ENCODE results near the gene LRMDA. TPM values are rescaled to one million over a fixed set of nuclear protein-coding genes. Genes with fewer than 3 reads are reported as not detected.

LRMDA gene
- total RNA-seq, 1 donor from 2014 or later: not detected

- DNase-seq (ENCODE audit: low spot score): no peak
- Mint-ChIP-seq H3K4me3 (ENCODE audit: low read depth) (no peak overlapping the region), H3K27ac (no peak overlapping the region), H3K4me1 (ENCODE audit: low read depth) (no peaks in the 10 kb centered on the region), H3K36me3 (ENCODE audit: low read depth) (no peaks in the 10 kb centered on the region), H3K27me3 (ENCODE audit: low read depth) (no peaks in the 10 kb centered on the region), H3K9me3 (no peaks in the 10 kb centered on the region)
- intact Hi-C loops (cut with micrococcal nuclease): no loop called here
These were observed 569.6 kb downstream of the LRMDA start for GRCh38 chr10:76001019-76001418.

- H3K4me1 Mint-ChIP-seq (ENCODE audit: low read depth): no peaks in the 10 kb centered on the region
These were observed 570.0 kb downstream of the LRMDA start for GRCh38 chr10:76001461-76001860.

GRCh38 chr10:76002262-76002854 lies 570.9 kb downstream of the LRMDA start:
- DNase-seq (ENCODE audit: low spot score): no peak
- Mint-ChIP-seq H3K4me1 (ENCODE audit: low read depth) (no peaks in the 10 kb centered on the region), H3K9me3 (no peaks in the 10 kb centered on the region), H3K27ac (no peak overlapping the region), H3K4me3 (ENCODE audit: low read depth) (no peak overlapping the region), H3K27me3 (ENCODE audit: low read depth) (no peaks in the 10 kb centered on the region), H3K36me3 (ENCODE audit: low read depth) (no peaks in the 10 kb centered on the region)
- intact Hi-C loops (cut with micrococcal nuclease): no loop called here

More at GRCh38 chr10:76001461-76001860, 570.0 kb downstream of the LRMDA start:
- Mint-ChIP-seq H3K4me3 (ENCODE audit: low read depth) (no peak overlapping the region), H3K27ac (no peak overlapping the region), H3K27me3 (ENCODE audit: low read depth) (no peaks in the 10 kb centered on the region), H3K36me3 (ENCODE audit: low read depth) (no peaks in the 10 kb centered on the region), H3K9me3 (no peaks in the 10 kb centered on the region)
- intact Hi-C loops (cut with micrococcal nuclease): no loop called here
- no peak for DNase-seq (ENCODE audit: low spot score)

- intact Hi-C loops (cut with micrococcal nuclease): no loop called here
- H3K4me1 Mint-ChIP-seq (ENCODE audit: low read depth): no peaks in the 10 kb centered on the region
- no peaks in the 10 kb centered on the region for H3K27me3 Mint-ChIP-seq (ENCODE audit: low read depth)
- no peaks in the 10 kb centered on the region for H3K36me3 Mint-ChIP-seq (ENCODE audit: low read depth)
- DNase-seq (ENCODE audit: low spot score): no peak
- H3K4me3 Mint-ChIP-seq (ENCODE audit: low read depth): no peak overlapping the region
- H3K27ac Mint-ChIP-seq: no peak overlapping the region
- no peaks in the 10 kb centered on the region for H3K9me3 Mint-ChIP-seq
These were observed 576.3 kb downstream of the LRMDA start for GRCh38 chr10:76007667-76008181.

GRCh38 chr10:76009531-76009930 lies 578.1 kb downstream of the LRMDA start:
- Mint-ChIP-seq H3K4me3 (ENCODE audit: low read depth) (no peak overlapping the region), H3K36me3 (ENCODE audit: low read depth) (no peaks in the 10 kb centered on the region), H3K27me3 (ENCODE audit: low read depth) (no peaks in the 10 kb centered on the region), H3K4me1 (ENCODE audit: low read depth) (no peaks in the 10 kb centered on the region), H3K9me3 (no peaks in the 10 kb centered on the region), H3K27ac (no peak overlapping the region)
- intact Hi-C loops (cut with micrococcal nuclease): no loop called here
- no peak for DNase-seq (ENCODE audit: low spot score)

- Mint-ChIP-seq H3K9me3 (no peaks in the 10 kb centered on the region), H3K4me3 (ENCODE audit: low read depth) (no peak overlapping the region), H3K36me3 (ENCODE audit: low read depth) (no peaks in the 10 kb centered on the region), H3K4me1 (ENCODE audit: low read depth) (no peaks in the 10 kb centered on the region), H3K27me3 (ENCODE audit: low read depth) (no peaks in the 10 kb centered on the region), H3K27ac (peak overlapping the region; percentile 9)
- no peak for DNase-seq (ENCODE audit: low spot score)
- intact Hi-C loops (cut with micrococcal nuclease): no loop called here
These were observed 579.3 kb downstream of the LRMDA start for GRCh38 chr10:76010703-76011102.

- Mint-ChIP-seq H3K27me3 (ENCODE audit: low read depth) (no peaks in the 10 kb centered on the region), H3K4me1 (ENCODE audit: low read depth) (no peaks in the 10 kb centered on the region), H3K4me3 (ENCODE audit: low read depth) (no peak overlapping the region), H3K9me3 (no peaks in the 10 kb centered on the region), H3K27ac (no peak overlapping the region), H3K36me3 (ENCODE audit: low read depth) (no peaks in the 10 kb centered on the region)
- intact Hi-C loops (cut with micrococcal nuclease): no loop called here
- DNase-seq (ENCODE audit: low spot score): no peak
These were observed 581.4 kb downstream of the LRMDA start for GRCh38 chr10:76012716-76013327.

GRCh38 chr10:76015245-76015644 lies 583.8 kb downstream of the LRMDA start:
- no peaks in the 10 kb centered on the region for H3K9me3 Mint-ChIP-seq
- intact Hi-C loops (cut with micrococcal nuclease): no loop called here

GRCh38 chr10:76017026-76017732 lies 585.8 kb downstream of the LRMDA start:
- H3K36me3 Mint-ChIP-seq (ENCODE audit: low read depth): no peaks in the 10 kb centered on the region
- no peaks in the 10 kb centered on the region for H3K27me3 Mint-ChIP-seq (ENCODE audit: low read depth)
- no peaks in the 10 kb centered on the region for H3K4me1 Mint-ChIP-seq (ENCODE audit: low read depth)
- DNase-seq (ENCODE audit: low spot score): no peak
- H3K4me3 Mint-ChIP-seq (ENCODE audit: low read depth): no peak overlapping the region
- H3K9me3 Mint-ChIP-seq: no peaks in the 10 kb centered on the region
- no peak overlapping the region for H3K27ac Mint-ChIP-seq
- intact Hi-C loops (cut with micrococcal nuclease): no loop called here

More at GRCh38 chr10:76015245-76015644, 583.8 kb downstream of the LRMDA start:
- DNase-seq (ENCODE audit: low spot score): no peak
- Mint-ChIP-seq H3K27ac (no peak overlapping the region), H3K36me3 (ENCODE audit: low read depth) (no peaks in the 10 kb centered on the region), H3K27me3 (ENCODE audit: low read depth) (no peaks in the 10 kb centered on the region), H3K4me3 (ENCODE audit: low read depth) (no peak overlapping the region), H3K4me1 (ENCODE audit: low read depth) (no peaks in the 10 kb centered on the region)

GRCh38 chr10:76017733-76018433 lies 586.5 kb downstream of the LRMDA start:
- no peak for DNase-seq (ENCODE audit: low spot score)
- Mint-ChIP-seq H3K9me3 (no peaks in the 10 kb centered on the region), H3K27ac (no peak overlapping the region), H3K4me1 (ENCODE audit: low read depth) (no peaks in the 10 kb centered on the region), H3K4me3 (ENCODE audit: low read depth) (no peak overlapping the region), H3K36me3 (ENCODE audit: low read depth) (no peaks in the 10 kb centered on the region), H3K27me3 (ENCODE audit: low read depth) (no peaks in the 10 kb centered on the region)
- intact Hi-C loops (cut with micrococcal nuclease): no loop called here

GRCh38 chr10:76020630-76021029 lies 589.2 kb downstream of the LRMDA start:
- Mint-ChIP-seq H3K9me3 (no peaks in the 10 kb centered on the region), H3K27ac (no peak overlapping the region), H3K36me3 (ENCODE audit: low read depth) (no peaks in the 10 kb centered on the region), H3K27me3 (ENCODE audit: low read depth) (no peaks in the 10 kb centered on the region), H3K4me1 (ENCODE audit: low read depth) (no peaks in the 10 kb centered on the region), H3K4me3 (ENCODE audit: low read depth) (no peak overlapping the region)
- DNase-seq (ENCODE audit: low spot score): no peak
- intact Hi-C loops (cut with micrococcal nuclease): no loop called here

- no peaks in the 10 kb centered on the region for H3K4me1 Mint-ChIP-seq (ENCODE audit: low read depth)
- no peaks in the 10 kb centered on the region for H3K36me3 Mint-ChIP-seq (ENCODE audit: low read depth)
- no peaks in the 10 kb centered on the region for H3K9me3 Mint-ChIP-seq
- DNase-seq (ENCODE audit: low spot score): no peak
- intact Hi-C loops (cut with micrococcal nuclease): no loop called here
- H3K27me3 Mint-ChIP-seq (ENCODE audit: low read depth): no peaks in the 10 kb centered on the region
- H3K4me3 Mint-ChIP-seq (ENCODE audit: low read depth): no peak overlapping the region
- H3K27ac Mint-ChIP-seq: no peak overlapping the region
These were observed 590.0 kb downstream of the LRMDA start for GRCh38 chr10:76021398-76021797.

GRCh38 chr10:76022366-76022765 lies 590.9 kb downstream of the LRMDA start:
- intact Hi-C loops (cut with micrococcal nuclease): no loop called here
- no peaks in the 10 kb centered on the region for H3K36me3 Mint-ChIP-seq (ENCODE audit: low read depth)
- H3K4me3 Mint-ChIP-seq (ENCODE audit: low read depth): no peak overlapping the region
- H3K9me3 Mint-ChIP-seq: no peaks in the 10 kb centered on the region
- no peaks in the 10 kb centered on the region for H3K4me1 Mint-ChIP-seq (ENCODE audit: low read depth)
- no peak overlapping the region for H3K27ac Mint-ChIP-seq
- no peak for DNase-seq (ENCODE audit: low spot score)
- H3K27me3 Mint-ChIP-seq (ENCODE audit: low read depth): no peaks in the 10 kb centered on the region
